ENCODE results near the gene CECR2.

The CECR2 gene

DNA sequence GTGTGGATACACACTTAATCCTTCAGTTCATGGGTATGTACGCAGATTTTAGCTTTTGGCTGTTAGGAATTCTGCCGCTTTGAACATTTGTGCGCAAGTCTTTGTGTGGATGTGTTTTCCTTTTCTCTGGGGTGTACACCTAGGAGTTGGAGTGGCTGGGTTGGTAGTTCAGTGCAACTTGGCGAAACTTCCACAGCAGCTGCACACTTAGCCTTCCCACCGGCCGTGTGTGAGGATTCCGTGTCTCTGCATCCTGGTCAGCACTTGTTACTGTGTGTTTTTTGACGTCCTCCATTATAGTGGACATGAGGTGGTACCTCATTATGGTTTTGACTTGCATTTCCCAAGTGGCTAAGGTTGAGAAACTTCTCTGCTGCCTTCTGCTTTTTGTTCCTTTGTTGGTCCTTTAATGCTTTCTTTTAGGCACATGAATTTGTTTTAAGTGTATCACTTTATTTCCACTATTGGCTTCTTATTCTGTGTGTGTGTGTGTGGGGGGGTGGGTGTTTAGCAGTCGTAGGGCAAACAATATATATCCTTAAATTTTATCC, 121.9 kb downstream of the CECR2 start:
- ChIA-PET POLR2A (no interaction called here), CTCF (interaction anchor here (0.9 to 1.3 kb wide), 2 partner anchors 10 to 19 kb away, joined by 3 to 4 read pairs; no protein-coding TSS in a partner anchor)
- no peak for TF ChIP-seq ELF4 (IDR thresholded peaks at IDR 0.05)
- TF ChIP-seq SUZ12 (IDR thresholded peaks at IDR 0.05), result no peak
- no peak for TF ChIP-seq NFRKB (IDR thresholded peaks at IDR 0.05)
- TF ChIP-seq, protein P1, sequence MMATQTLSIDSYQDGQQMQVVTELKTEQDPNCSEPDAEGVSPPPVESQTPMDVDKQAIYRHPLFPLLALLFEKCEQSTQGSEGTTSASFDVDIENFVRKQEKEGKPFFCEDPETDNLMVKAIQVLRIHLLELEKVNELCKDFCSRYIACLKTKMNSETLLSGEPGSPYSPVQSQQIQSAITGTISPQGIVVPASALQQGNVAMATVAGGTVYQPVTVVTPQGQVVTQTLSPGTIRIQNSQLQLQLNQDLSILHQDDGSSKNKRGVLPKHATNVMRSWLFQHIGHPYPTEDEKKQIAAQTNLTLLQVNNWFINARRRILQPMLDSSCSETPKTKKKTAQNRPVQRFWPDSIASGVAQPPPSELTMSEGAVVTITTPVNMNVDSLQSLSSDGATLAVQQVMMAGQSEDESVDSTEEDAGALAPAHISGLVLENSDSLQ (IDR thresholded peaks at IDR 0.05), result no peak
- no peak for TF ChIP-seq FOXK2 (IDR thresholded peaks at IDR 0.05)
- no peak for TF ChIP-seq HDGF (IDR thresholded peaks at IDR 0.05; ENCODE audit: borderline replicate concordance)
- TF ChIP-seq CTBP1 (IDR thresholded peaks at IDR 0.05; ENCODE audit: borderline replicate concordance), result no peak
- no peak for TF ChIP-seq BHLHE40 (IDR thresholded peaks at IDR 0.05; ENCODE audit: borderline replicate concordance)
- TF ChIP-seq FOXM1 (IDR thresholded peaks at IDR 0.05; ENCODE audit: borderline replicate concordance), result no peak
- DNase-seq (ENCODE audit: extremely low spot score), result no peak

GRCh38 chr22:17492247-17492646, 123.0 kb downstream of the CECR2 start:
- no peak for DNase-seq (ENCODE audit: extremely low spot score)
- CTCF ChIA-PET, result interaction anchor here (0.6 to 1.3 kb wide), 2 partner anchors 9 to 150 kb away, joined by 4 to 6 read pairs; no protein-coding TSS in a partner anchor
- TF ChIP-seq ARNT (IDR thresholded peaks at IDR 0.05) (no peak), FOXM1 (IDR thresholded peaks at IDR 0.05; ENCODE audit: borderline replicate concordance) (no peak), FOXK2 (IDR thresholded peaks at IDR 0.05) (no peak), SP1 (IDR thresholded peaks at IDR 0.05) (no peak), ELF4 (IDR thresholded peaks at IDR 0.05) (no peak), ZNF384 (IDR thresholded peaks at IDR 0.05) (no peak), HDGF (IDR thresholded peaks at IDR 0.05; ENCODE audit: borderline replicate concordance) (no peak), BHLHE40 (IDR thresholded peaks at IDR 0.05; ENCODE audit: borderline replicate concordance) (no peak), LEF1 (IDR thresholded peaks at IDR 0.05; ENCODE audit: borderline replicate concordance) (no peak), TARDBP (IDR thresholded peaks at IDR 0.05) (no peak)
- TF ChIP-seq, protein P1 (IDR thresholded peaks at IDR 0.05), result no peak
- POLR2A ChIA-PET, result interaction anchor here (2.0 kb wide), 1 partner anchor 124 kb away, joined by 5 read pairs; no protein-coding TSS in a partner anchor

DNA sequence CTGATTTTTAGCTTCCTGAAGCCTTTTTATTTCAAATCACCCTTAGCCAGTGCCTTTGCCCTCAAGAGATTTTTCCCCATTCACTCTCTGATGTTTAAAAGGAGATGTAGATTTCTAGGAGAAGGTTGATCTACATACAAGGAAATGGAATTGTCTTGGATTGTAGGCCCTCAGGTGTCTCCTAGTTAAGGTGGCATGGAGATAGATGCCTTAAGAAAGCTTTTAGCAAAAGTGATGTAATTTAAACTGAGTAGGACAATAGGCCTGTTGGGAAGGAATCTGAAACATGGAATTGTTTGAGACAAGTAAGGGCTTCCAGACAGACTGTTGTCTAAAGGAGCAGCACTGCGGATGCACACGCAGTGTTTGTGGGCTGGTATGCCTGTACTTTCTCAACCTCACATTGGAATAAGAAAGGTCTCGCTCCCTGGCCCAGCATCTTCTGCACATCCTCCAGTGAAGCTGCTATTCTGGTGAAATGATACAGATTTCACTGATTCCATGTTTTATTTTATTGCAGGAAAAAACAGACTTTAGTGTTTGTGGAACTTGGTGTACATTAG, 124.2 kb downstream of the CECR2 start:
- DNase-seq (ENCODE audit: extremely low spot score), result no peak
- ChIA-PET CTCF (no interaction called here), POLR2A (interaction anchor here (1.0 to 2.0 kb wide), 2 partner anchors 125 to 322 kb away, joined by 3 to 5 read pairs; no protein-coding TSS in a partner anchor)
- no peak for TF ChIP-seq BHLHE40 (IDR thresholded peaks at IDR 0.05; ENCODE audit: borderline replicate concordance)
- TF ChIP-seq HDGF (IDR thresholded peaks at IDR 0.05; ENCODE audit: borderline replicate concordance), result no peak

DNA sequence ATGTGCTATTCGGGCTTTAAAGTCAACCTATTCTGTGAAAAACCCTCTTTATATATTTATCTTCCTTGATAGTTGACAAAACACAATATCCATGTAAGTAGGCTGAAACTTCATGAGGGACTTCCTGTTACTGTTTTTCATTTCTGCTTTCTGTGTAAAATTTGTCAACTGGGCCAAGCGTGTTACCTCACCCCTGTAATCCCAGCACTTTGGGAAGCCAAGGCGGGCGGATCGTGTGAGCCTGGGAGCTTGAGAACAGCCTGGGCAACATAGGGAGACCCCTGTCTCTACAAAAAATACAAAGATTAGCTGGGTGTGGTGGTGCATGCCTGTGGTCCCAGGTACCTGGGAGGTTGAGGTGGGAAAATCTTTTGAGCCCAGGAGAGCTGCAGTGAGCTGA, 127.6 kb downstream of the CECR2 start:
- ChIA-PET POLR2A (no interaction called here), CTCF (no interaction called here)
- no peak for DNase-seq (ENCODE audit: extremely low spot score)
- TF ChIP-seq FOXK2 (IDR thresholded peaks at IDR 0.05), result no peak
- no peak for TF ChIP-seq SP1 (IDR thresholded peaks at IDR 0.05)
- no peak for TF ChIP-seq L3MBTL2 (conservative IDR thresholded peaks at IDR 0.05)
- no peak for TF ChIP-seq ELF4 (IDR thresholded peaks at IDR 0.05)
- TF ChIP-seq, protein P1 (IDR thresholded peaks at IDR 0.05), result no peak
- no peak for TF ChIP-seq CTBP1 (IDR thresholded peaks at IDR 0.05; ENCODE audit: borderline replicate concordance)
- TF ChIP-seq BHLHE40 (IDR thresholded peaks at IDR 0.05; ENCODE audit: borderline replicate concordance), result no peak
- TF ChIP-seq SUZ12 (IDR thresholded peaks at IDR 0.05), result no peak

DNA sequence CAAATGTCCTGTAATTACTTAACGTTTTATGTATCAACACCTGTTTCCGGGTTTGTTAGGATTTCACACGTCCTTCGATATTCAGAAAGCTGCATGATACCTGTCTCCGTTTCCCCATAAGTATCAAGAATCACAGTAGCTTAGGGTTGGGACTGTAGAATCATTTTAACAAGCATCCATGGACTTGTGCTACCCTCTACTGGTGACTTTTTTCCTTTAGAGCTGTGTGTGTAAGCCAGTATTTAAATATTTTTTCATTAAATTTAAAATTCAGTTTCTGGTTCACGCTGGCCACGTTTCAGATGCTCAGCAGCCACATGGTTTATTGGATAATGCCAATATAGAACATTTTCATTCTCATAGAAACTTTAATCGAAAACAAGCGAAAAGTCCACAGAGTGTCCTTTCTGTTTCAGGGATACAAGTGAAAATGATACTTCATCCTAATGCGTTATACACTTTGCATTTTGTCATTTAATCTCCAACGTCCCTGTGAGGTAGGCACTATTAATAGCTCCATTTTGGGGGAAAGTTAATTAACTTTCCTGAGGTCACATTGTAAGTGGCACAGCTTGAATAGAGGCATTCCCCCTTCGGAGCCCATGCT, 132.5 kb downstream of the CECR2 start:
- POLR2A ChIA-PET, result interaction anchor here (0.8 to 1.7 kb wide), 5 partner anchors 26 to 330 kb away, joined by 3 to 20 read pairs (median 4); partner anchors contain the start of gene CECR2
- CTCF ChIA-PET, result interaction anchor here (0.5 to 2.5 kb wide), 20 partner anchors 10 to 427 kb away, joined by 3 to 27 read pairs (median 4); no protein-coding TSS in a partner anchor
- TF ChIP-seq FOXA1 (IDR thresholded peaks at IDR 0.05) (no peak), CTBP1 (IDR thresholded peaks at IDR 0.05; ENCODE audit: borderline replicate concordance) (no peak), NFRKB (IDR thresholded peaks at IDR 0.05) (no peak), ELF4 (IDR thresholded peaks at IDR 0.05) (no peak), SP1 (IDR thresholded peaks at IDR 0.05) (no peak), ARNT (IDR thresholded peaks at IDR 0.05) (no peak), HDGF (IDR thresholded peaks at IDR 0.05; ENCODE audit: borderline replicate concordance) (no peak), L3MBTL2 (conservative IDR thresholded peaks at IDR 0.05) (no peak), TARDBP (IDR thresholded peaks at IDR 0.05) (no peak), SUZ12 (IDR thresholded peaks at IDR 0.05) (no peak), ZNF384 (IDR thresholded peaks at IDR 0.05) (no peak)
- TF ChIP-seq, protein P1 (IDR thresholded peaks at IDR 0.05), result no peak
- DNase-seq (ENCODE audit: extremely low spot score), result peak; percentile 68
